Measurements from ENCODE around the gene RNASEH2A. TPM values are rescaled to one million over a fixed set of nuclear protein-coding genes. Genes with fewer than 3 reads are reported as not detected.

The RNASEH2A gene
- total and polyA plus RNA-seq, 2 of the 13 experiments (the other 11 are each of a cell fraction or from before 2014, with no cell fraction given): 25.1 to 35.8 TPM

DNA sequence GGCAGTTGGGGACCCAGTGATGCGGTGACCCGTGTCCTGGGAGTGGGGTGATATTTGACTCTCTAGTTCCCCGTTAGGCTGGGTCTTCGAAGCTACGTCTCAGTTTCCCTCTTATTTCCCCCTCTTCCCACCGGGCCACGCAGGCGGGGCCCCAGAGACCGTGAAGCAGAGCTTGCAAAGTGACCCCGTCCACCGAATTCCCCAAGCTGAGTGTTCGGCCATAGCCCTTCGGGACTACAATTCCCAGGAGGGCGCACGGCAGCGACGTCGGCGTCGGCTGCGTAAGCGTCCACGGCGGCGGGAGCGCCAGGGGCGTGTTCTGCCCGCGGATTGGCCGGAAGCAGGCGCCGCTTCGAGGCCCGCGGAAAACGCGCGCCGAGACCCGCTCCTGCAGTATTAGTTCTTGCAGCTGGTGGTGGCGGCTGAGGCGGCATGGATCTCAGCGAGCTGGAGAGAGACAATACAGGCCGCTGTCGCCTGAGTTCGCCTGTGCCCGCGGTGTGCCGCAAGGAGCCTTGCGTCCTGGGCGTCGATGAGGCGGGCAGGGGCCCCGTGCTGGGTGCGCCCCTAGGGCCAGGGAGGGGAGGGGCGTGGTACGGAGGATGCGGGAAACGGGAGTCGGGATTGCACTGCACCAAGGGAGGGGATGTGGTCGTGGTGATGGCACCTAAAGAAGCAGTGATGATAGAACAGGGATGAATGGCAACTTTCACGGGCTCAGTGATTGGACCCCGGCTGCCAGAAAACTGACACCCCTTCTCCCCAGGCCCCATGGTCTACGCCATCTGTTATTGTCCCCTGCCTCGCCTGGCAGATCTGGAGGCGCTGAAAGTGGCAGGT lies at the start of gene RNASEH2A (continued):
- 0 out of 2 replicates have a peak, but pooled peaks have one; percentile 72 for TF ChIP-seq TP53 (CRISPR knock-in tag; conservative IDR thresholded peaks at IDR 0.05)
- TF ChIP-seq ZNF780A (CRISPR knock-in tag; IDR thresholded peaks at IDR 0.05): 0 out of 2 replicates have a peak, but pooled peaks have one; percentile 47
- TF ChIP-seq ARID2 (CRISPR knock-in tag; IDR thresholded peaks at IDR 0.05; ENCODE audit: borderline replicate concordance): no peak
- TF ChIP-seq XRCC5 (optimal IDR thresholded peaks at IDR 0.05; ENCODE audit: low read length): peak; percentile 34
- TF ChIP-seq RAD21 (CRISPR knock-in tag; IDR thresholded peaks at IDR 0.05): no peak; the same call in 1 of the 2 replicates
- no peak for TF ChIP-seq CHCHD3 (CRISPR knock-in tag; IDR thresholded peaks at IDR 0.05)
- peak; percentile 63; the same call in 1 of the 2 replicates for TF ChIP-seq GTF3A (CRISPR knock-in tag; conservative IDR thresholded peaks at IDR 0.05)
- peak; percentile 86 for TF ChIP-seq NFYC (CRISPR knock-in tag; IDR thresholded peaks at IDR 0.05)
- TF ChIP-seq RBAK (CRISPR knock-in tag; IDR thresholded peaks at IDR 0.05): no peak
- 0 out of 2 replicates have a peak, but pooled peaks have one; percentile 67 for TF ChIP-seq GLI4 (CRISPR knock-in tag; IDR thresholded peaks at IDR 0.05; ENCODE audit: borderline replicate concordance)
- no peak for TF ChIP-seq HMGA1 (CRISPR knock-in tag; conservative IDR thresholded peaks at IDR 0.05)
- TF ChIP-seq EP300 (IDR thresholded peaks at IDR 0.05; ENCODE audit: low read depth in 2 of 2, low read length in 2 of 2): no peak
- no peak; the same call in 1 of the 2 replicates for TF ChIP-seq EP300 (CRISPR knock-in tag; IDR thresholded peaks at IDR 0.05; ENCODE audit: borderline replicate concordance)
- 0 out of 2 replicates have a peak, but pooled peaks have one; percentile 46 for TF ChIP-seq CBX5 (CRISPR knock-in tag; IDR thresholded peaks at IDR 0.05; ENCODE audit: borderline replicate concordance)
- peak; percentile 70 for TF ChIP-seq RFXAP (CRISPR knock-in tag; IDR thresholded peaks at IDR 0.05; ENCODE audit: borderline replicate concordance)
- peak; percentile 94 for TF ChIP-seq ZFX (CRISPR knock-in tag; IDR thresholded peaks at IDR 0.05; ENCODE audit: low read depth)
- TF ChIP-seq MBD4 (IDR thresholded peaks at IDR 0.05; ENCODE audit: borderline replicate concordance, low read length): no peak
- peak; percentile 79; the same call in 1 of the 2 replicates for TF ChIP-seq ARHGAP35 (CRISPR knock-in tag; IDR thresholded peaks at IDR 0.05; ENCODE audit: borderline replicate concordance)
- TF ChIP-seq TCF7 (IDR thresholded peaks at IDR 0.05; ENCODE audit: low read depth): no peak
- peak; percentile 80 for TF ChIP-seq HIVEP1 (CRISPR knock-in tag; IDR thresholded peaks at IDR 0.05)
- 0 out of 2 replicates have a peak, but pooled peaks have one; percentile 17 for TF ChIP-seq TMF1 (CRISPR knock-in tag; IDR thresholded peaks at IDR 0.05; ENCODE audit: low read depth)
- peak; percentile 80 for TF ChIP-seq SIN3B (IDR thresholded peaks at IDR 0.05; ENCODE audit: low read length)
- TF ChIP-seq ZNF136 (CRISPR knock-in tag; IDR thresholded peaks at IDR 0.05; ENCODE audit: low read depth): peak; percentile 88; the same call in 1 of the 2 replicates
- TF ChIP-seq, protein P1, sequence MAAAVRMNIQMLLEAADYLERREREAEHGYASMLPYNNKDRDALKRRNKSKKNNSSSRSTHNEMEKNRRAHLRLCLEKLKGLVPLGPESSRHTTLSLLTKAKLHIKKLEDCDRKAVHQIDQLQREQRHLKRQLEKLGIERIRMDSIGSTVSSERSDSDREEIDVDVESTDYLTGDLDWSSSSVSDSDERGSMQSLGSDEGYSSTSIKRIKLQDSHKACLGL (CRISPR knock-in tag; IDR thresholded peaks at IDR 0.05): peak; percentile 92
- TF ChIP-seq ZNF850 (CRISPR knock-in tag; conservative IDR thresholded peaks at IDR 0.05): no peak
- TF ChIP-seq, protein P2, sequence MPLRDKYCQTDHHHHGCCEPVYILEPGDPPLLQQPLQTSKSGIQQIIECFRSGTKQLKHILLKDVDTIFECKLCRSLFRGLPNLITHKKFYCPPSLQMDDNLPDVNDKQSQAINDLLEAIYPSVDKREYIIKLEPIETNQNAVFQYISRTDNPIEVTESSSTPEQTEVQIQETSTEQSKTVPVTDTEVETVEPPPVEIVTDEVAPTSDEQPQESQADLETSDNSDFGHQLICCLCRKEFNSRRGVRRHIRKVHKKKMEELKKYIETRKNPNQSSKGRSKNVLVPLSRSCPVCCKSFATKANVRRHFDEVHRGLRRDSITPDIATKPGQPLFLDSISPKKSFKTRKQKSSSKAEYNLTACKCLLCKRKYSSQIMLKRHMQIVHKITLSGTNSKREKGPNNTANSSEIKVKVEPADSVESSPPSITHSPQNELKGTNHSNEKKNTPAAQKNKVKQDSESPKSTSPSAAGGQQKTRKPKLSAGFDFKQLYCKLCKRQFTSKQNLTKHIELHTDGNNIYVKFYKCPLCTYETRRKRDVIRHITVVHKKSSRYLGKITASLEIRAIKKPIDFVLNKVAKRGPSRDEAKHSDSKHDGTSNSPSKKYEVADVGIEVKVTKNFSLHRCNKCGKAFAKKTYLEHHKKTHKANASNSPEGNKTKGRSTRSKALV (CRISPR knock-in tag; IDR thresholded peaks at IDR 0.05): peak; percentile 69; the same call in 1 of the 2 replicates
- peak; percentile 75 for TF ChIP-seq MEF2D (CRISPR knock-in tag; IDR thresholded peaks at IDR 0.05)
- no peak for TF ChIP-seq DNMT1 (CRISPR knock-in tag; IDR thresholded peaks at IDR 0.05)
- TF ChIP-seq MAZ (IDR thresholded peaks at IDR 0.05; ENCODE audit: borderline replicate concordance, low read depth, low read length): no peak
- peak; percentile 83 for TF ChIP-seq MAZ (CRISPR knock-in tag; IDR thresholded peaks at IDR 0.05; ENCODE audit: low read depth)
